GM12878 (cell line): Measurements from ENCODE around the gene GSKIP. TPM values are rescaled to one million over a fixed set of nuclear protein-coding genes. Genes with fewer than 3 reads are reported as not detected.

Experiments used
- ATAC-seq: fragments of 200-7000 bp; cut with Tn5 transposase; 3 replicates; pipeline ENCODE4 v1.9.1; 2020; ENCODE audit warnings: mild to moderate bottlenecking, moderate library complexity
- BruUV-seq: library from RNA; stranded (reverse); fragments of 400-500 nt; replicated peaks from 2 replicates; lab custom pipeline; 2021; lab: Mats Ljungman, UMichigan
- CTCF ChIA-PET: fragments of 300-600 bp; sonication (Branson Sonifier 250); formaldehyde crosslinking; extraction: SDS; loops from one replicate; lab custom pipeline; 2021; ENCODE audit warnings: inconsistent platforms; lab: Yijun Ruan, JAX
- POLR2A ChIA-PET: fragments of 350-600 bp; formaldehyde crosslinking; extraction: SDS; loops from one replicate; lab custom pipeline; 2021; ENCODE audit warnings: inconsistent platforms; lab: Charles Lee
- RAD21 ChIA-PET: fragments of 300-600 bp; sonication (Branson Sonifier 250); formaldehyde crosslinking; loops from one replicate; lab custom pipeline; 2023; ENCODE audit warnings: antibody characterized with exemption; ENCODE audit not compliant: unreplicated experiment; lab: Charles Lee
- SMC1A ChIA-PET: fragments of 300-600 bp; sonication (Branson Sonifier 250); formaldehyde crosslinking; loops from one replicate; lab custom pipeline; 2023; ENCODE audit not compliant: unreplicated experiment, uncharacterized antibody; lab: Charles Lee
- DNase-seq: peaks from one replicate; pipeline ENCODE4 v3.0.0-alpha.2; 2011; ENCODE audit warnings: low read depth, low spot score
- FAIRE-seq: peaks from 3 replicates; lab custom pipeline; 2011; peaks lifted over from hg19 to GRCh38; lab: Jason Lieb, UNC
- H2AFZ ChIP-seq: 2 replicates; pipeline ENCODE4 v1.6.0; 2011; ENCODE audit warnings: low read depth, low read length, control low read depth; ENCODE audit not compliant: control insufficient read depth
- H3K27ac ChIP-seq: 2 replicates; pipeline ENCODE4 v1.5.1; 2011; ENCODE audit warnings: control low read depth; ENCODE audit not compliant: control insufficient read depth, insufficient read depth
- H3K27me3 ChIP-seq, 2 experiments: replicated peaks in 1 of 2; 2 replicates each; pipeline versions ENCODE4 v1.6.0 to v1.6.1; 2011; ENCODE audit warnings: low read length in 1 of 2; ENCODE audit not compliant: control insufficient read depth in 2 of 2, insufficient read depth in 2 of 2
- H3K36me3 ChIP-seq, 2 experiments: 2 replicates each; pipeline ENCODE4 v1.5.1; 2011; ENCODE audit warnings: low read length in 1 of 2; ENCODE audit not compliant: control insufficient read depth in 2 of 2, insufficient read depth in 2 of 2
- H3K4me1 ChIP-seq: 2 replicates; pipeline ENCODE4 v1.6.1; 2011; ENCODE audit warnings: mild to moderate bottlenecking, low read length, moderate library complexity, mixed read lengths; ENCODE audit not compliant: control insufficient read depth, insufficient read depth
- H3K4me2 ChIP-seq: 2 replicates; pipeline ENCODE4 v1.6.0; 2011; ENCODE audit warnings: control low read depth; ENCODE audit not compliant: control insufficient read depth, insufficient read depth
- H3K4me3 ChIP-seq: fragments of 200-600 bp; sonication (generic); 2 replicates; pipeline ENCODE4 v1.5.1; 2016
- H3K79me2 ChIP-seq: 2 replicates; pipeline ENCODE4 v1.6.0; 2011; ENCODE audit warnings: low read length; ENCODE audit not compliant: control insufficient read depth, insufficient read depth
- H3K9ac ChIP-seq: 2 replicates; pipeline ENCODE4 v1.8.0; 2011; ENCODE audit warnings: low read length, control low read depth, mixed read lengths; ENCODE audit not compliant: control insufficient read depth, insufficient read depth
- H3K9me3 ChIP-seq: replicated peaks from 3 replicates; pipeline ENCODE4 v1.5.1; 2011; ENCODE audit warnings: mild to moderate bottlenecking, low read length; ENCODE audit not compliant: control insufficient read depth, insufficient read depth
- H4K20me1 ChIP-seq: 2 replicates; pipeline ENCODE4 v1.6.0; 2011; ENCODE audit not compliant: control insufficient read depth, insufficient read depth
- BACH1 ChIP-seq: fragments of 450-650 bp; IDR thresholded peaks from 2 replicates; pipeline ENCODE4 v1.6.1; 2017; ENCODE audit warnings: mild to moderate bottlenecking, borderline replicate concordance
- CBFB ChIP-seq: IDR thresholded peaks from 2 replicates; pipeline ENCODE4 v1.6.1; 2016; ENCODE audit warnings: antibody characterized with exemption, low read depth
- CEBPB ChIP-seq, 2 experiments: fragments of 150-350 bp in 1 of 2; IDR thresholded peaks; 2 replicates each; pipeline ENCODE4 v1.6.1; 2012 to 2014; ENCODE audit warnings: low read depth in 2 of 2, low read length in 2 of 2, borderline replicate concordance in 1 of 2, inconsistent platforms in 1 of 2
- E4F1 ChIP-seq: fragments of 450-650 bp; IDR thresholded peaks from 2 replicates; pipeline ENCODE4 v1.6.1; 2018; ENCODE audit warnings: borderline replicate concordance, mild to moderate bottlenecking; ENCODE audit not compliant: partially characterized antibody
- NFXL1 ChIP-seq: fragments of 450-650 bp; IDR thresholded peaks from 2 replicates; pipeline ENCODE4 v1.6.1; 2017; ENCODE audit warnings: antibody characterized with exemption, mild to moderate bottlenecking, borderline replicate concordance
- NRF1 ChIP-seq: conservative IDR thresholded peaks from 2 replicates; pipeline ENCODE4 v1.6.1; 2011; ENCODE audit warnings: mild to moderate bottlenecking, low read depth, low read length, improper control_type of control experiment
- RFX5 ChIP-seq: IDR thresholded peaks from 2 replicates; pipeline ENCODE4 v1.6.1; 2011; ENCODE audit warnings: low read depth, low read length, improper control_type of control experiment
- RUNX3 ChIP-seq: IDR thresholded peaks from 2 replicates; pipeline ENCODE4 v1.6.1; 2012; ENCODE audit warnings: low read length, inconsistent platforms
- SPI1 ChIP-seq: IDR thresholded peaks from 2 replicates; pipeline ENCODE4 v1.6.1; 2011; ENCODE audit warnings: low read depth, mild to moderate bottlenecking, low read length, moderate library complexity, borderline replicate concordance; ENCODE audit not compliant: insufficient read depth
- SRF ChIP-seq, 2 experiments: IDR thresholded peaks; 2 replicates each; pipeline ENCODE4 v1.6.1; 2011; ENCODE audit warnings: low read depth in 2 of 2, low read length in 2 of 2, mild to moderate bottlenecking in 1 of 2, moderate library complexity in 1 of 2
- ZNF207 ChIP-seq: fragments of 450-650 bp; IDR thresholded peaks from 2 replicates; pipeline ENCODE4 v1.6.1; 2014; ENCODE audit warnings: antibody characterized with exemption, mild to moderate bottlenecking, borderline replicate concordance
- WGBS: methylation state at CpG from one replicate; pipeline ENCODE4 v1.1.6; 2016; ENCODE audit warnings: low lambda C conversion rate; ENCODE audit not compliant: insufficient replicate concordance, insufficient coverage; ENCODE audit errors: missing lambda C conversion rate; 5-methylcytosine and 5-hydroxymethylcytosine counted together
- in situ Hi-C: fragments of 300-500 bp; cut with MboI; formaldehyde crosslinking; loops from 9 replicates; pipeline ENCODE4 v1.14.3; 2018; ENCODE audit warnings: mixed read lengths
- intact Hi-C: fragments of 100-400 bp; cut with micrococcal nuclease; formaldehyde crosslinking; loops from one replicate; pipeline ENCODE4 v1.14.2; 2022; ENCODE audit not compliant: unreplicated experiment
- polyA plus RNA-seq, 11 experiments: library from polyadenylated mRNA; depleted of rRNA in 4 of 11; unstranded in 6 of 11; stranded (reverse) in 5 of 11; fragments of >200 nt; fragmentation: Nextera tagmentation in 4 of 11; fragmentation: Illumina TruSeq in 1 of 11; extraction: Ambion mirVana in 4 of 11; extraction: Trizol in 1 of 11; gene quantifications; 1 replicate in 1 of 11; 2 replicates in 10 of 11; pipeline versions ENCODE4 v1.2.1 to v1.2.3, GENCODE V29; 2011 to 2016; ENCODE audit warnings: inconsistent platforms in 2 of 11, missing spikeins in 2 of 11, low read depth in 1 of 11
- total RNA-seq, 4 experiments: library from RNA; depleted of rRNA in 3 of 4; stranded (reverse); fragments of >200 nt in 3 of 4; fragmentation: Illumina TruSeq in 1 of 4; extraction: Trizol in 1 of 4; gene quantifications; 2 replicates each; pipeline versions ENCODE4 v1.2.1 to v1.2.3, GENCODE V29; 2013 to 2021
- TF ChIP-seq, protein P1 (sequence below): IDR thresholded peaks from 2 replicates; pipeline ENCODE4 v1.6.1; 2012; ENCODE audit warnings: low read depth, low read length, improper control_type of control experiment

The GSKIP gene
- total and polyA plus RNA-seq, 10 of the 15 experiments (the other 5 are each of a cell fraction or from before 2014, with no cell fraction given): 15.4 to 75.2 (median 26.1) TPM

DNA sequence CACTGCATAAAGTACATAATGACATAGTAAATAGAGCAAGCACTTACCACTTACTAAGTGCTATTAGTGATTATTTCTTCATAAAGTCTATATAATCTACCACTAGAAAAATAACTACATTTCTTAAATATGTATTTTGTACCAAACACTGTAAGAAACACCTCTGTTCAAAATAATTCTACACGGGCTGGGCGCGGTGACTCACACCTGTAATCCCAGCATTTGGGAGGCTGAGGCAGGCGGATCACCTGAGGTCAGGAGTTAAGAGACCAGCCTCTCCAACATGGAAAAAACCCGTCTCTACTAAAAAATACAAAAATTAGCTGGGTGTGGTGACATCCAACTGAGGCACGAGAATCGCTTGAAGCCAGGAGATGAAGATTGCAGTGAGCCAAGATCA lies 39.1 kb upstream of the GSKIP start:
- ChIA-PET POLR2A (no interaction called here), RAD21 (no interaction called here)
- Histone ChIP-seq H4K20me1 (no peaks in the 10 kb centered on the region), H2AFZ (no peak overlapping the region), H3K4me3 (no peak overlapping the region)
- ATAC-seq: no peak
- no TSS peak for BruUV-seq
- intact Hi-C loops: no loop called here
- WGBS: 100% methylated on average over 7 of the region's 7 CpGs
- TF ChIP-seq SPI1 (no peak), SRF (IDR thresholded peaks at IDR 0.05; ENCODE audit: low read depth in 2 of 2, low read length in 2 of 2) (no peak), RUNX3 (no peak), CEBPB (IDR thresholded peaks at IDR 0.05; ENCODE audit: borderline replicate concordance in 1 of 2, low read depth in 2 of 2, low read length in 2 of 2) (no peak), NFXL1 (no peak), CBFB (no peak), E4F1 (no peak), ZNF207 (no peak), RFX5 (no peak), BACH1 (no peak), NRF1 (no peak)
- TF ChIP-seq, protein P1, sequence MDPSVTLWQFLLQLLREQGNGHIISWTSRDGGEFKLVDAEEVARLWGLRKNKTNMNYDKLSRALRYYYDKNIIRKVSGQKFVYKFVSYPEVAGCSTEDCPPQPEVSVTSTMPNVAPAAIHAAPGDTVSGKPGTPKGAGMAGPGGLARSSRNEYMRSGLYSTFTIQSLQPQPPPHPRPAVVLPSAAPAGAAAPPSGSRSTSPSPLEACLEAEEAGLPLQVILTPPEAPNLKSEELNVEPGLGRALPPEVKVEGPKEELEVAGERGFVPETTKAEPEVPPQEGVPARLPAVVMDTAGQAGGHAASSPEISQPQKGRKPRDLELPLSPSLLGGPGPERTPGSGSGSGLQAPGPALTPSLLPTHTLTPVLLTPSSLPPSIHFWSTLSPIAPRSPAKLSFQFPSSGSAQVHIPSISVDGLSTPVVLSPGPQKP: no peak
- TF ChIP-seq, all 136 proteins: peak for 0
- ChIA-PET SMC1A (no interaction called here), CTCF (no interaction called here)
- Histone ChIP-seq H3K79me2 (no peaks in the 10 kb centered on the region), H3K4me2 (no peak overlapping the region), H3K36me3 (peaks cover 0 to 5% of the 10 kb centered on the region in 2 experiments; a peak in 2 of 4 replicates), H3K9me3 (no peaks in the 10 kb centered on the region), H3K9ac (no peak overlapping the region), H3K27me3 (no peaks in the 10 kb centered on the region), H3K4me1 (no peaks in the 10 kb centered on the region), H3K27ac (no peak overlapping the region)
- DNase-seq: no peak
- FAIRE-seq: no peak
- in situ Hi-C loops: no loop called here
